Stimulated activated CD4-positive, alpha-beta T cell treated with anti-CD3 and anti-CD28 coated beads, Interleukin-12 subunit alpha, Interleukin-12 subunit beta, amount 100 ng/mL, for 24 hours (primary cell): Measurements from ENCODE around the gene HELT.
"Not testable (repeated sequence)": the region's sequence is repeated elsewhere in the genome, so short reads cannot be mapped to it uniquely, and the experiment has no call there.

Source experiments
- DNase-seq, 2 experiments: peaks; one replicate each; pipeline ENCODE4 v3.0.0-alpha.2; 2020; ENCODE audit warnings: low read depth in 2 of 2

The HELT gene

GRCh38 chr4:185036019-185036418 lies 17.7 kb downstream of the HELT start:
- no peak for DNase-seq

GRCh38 chr4:185036842-185037241 lies 18.6 kb downstream of the HELT start:
- DNase-seq = no peak

- peak in 1 of 2 experiments; percentile 25 for DNase-seq
Observed at GRCh38 chr4:185039508-185040273, 21.4 kb downstream of the HELT start.

- DNase-seq = no peak
Observed at GRCh38 chr4:185040523-185040922, 22.2 kb downstream of the HELT start.

- not testable (repeated sequence) for DNase-seq
Observed at GRCh38 chr4:185050286-185050685, 32.0 kb downstream of the HELT start.

- DNase-seq = not testable (repeated sequence)
Observed at GRCh38 chr4:185051283-185051682, 33.0 kb downstream of the HELT start.

- DNase-seq = no peak
Observed at GRCh38 chr4:185053746-185054145, 35.5 kb downstream of the HELT start.

GRCh38 chr4:185054272-185054671 lies 36.0 kb downstream of the HELT start:
- DNase-seq = no peak

GRCh38 chr4:185054886-185055285 lies 36.6 kb downstream of the HELT start:
- no peak for DNase-seq

GRCh38 chr4:185061610-185062009 lies 43.3 kb downstream of the HELT start:
- no peak for DNase-seq

GRCh38 chr4:185062606-185063005 lies 44.3 kb downstream of the HELT start:
- DNase-seq = no peak

- no peak for DNase-seq
Observed at GRCh38 chr4:185066179-185066578, 47.9 kb downstream of the HELT start.

GRCh38 chr4:185068837-185069236 lies 50.5 kb downstream of the HELT start:
- DNase-seq = no peak
